ENCODE results near the gene CACNA1G. TPM values are rescaled to one million over a fixed set of nuclear protein-coding genes. Genes with fewer than 3 reads are reported as not detected.
A peak's percentile ranks its signal among the peaks of the same experiment; 100 is the strongest.

Gene CACNA1G
- total and polyA plus RNA-seq, 2 donors (not counting 1 experiment from before 2014, with no cell fraction given) = 0.08 to 0.99 TPM

DNA sequence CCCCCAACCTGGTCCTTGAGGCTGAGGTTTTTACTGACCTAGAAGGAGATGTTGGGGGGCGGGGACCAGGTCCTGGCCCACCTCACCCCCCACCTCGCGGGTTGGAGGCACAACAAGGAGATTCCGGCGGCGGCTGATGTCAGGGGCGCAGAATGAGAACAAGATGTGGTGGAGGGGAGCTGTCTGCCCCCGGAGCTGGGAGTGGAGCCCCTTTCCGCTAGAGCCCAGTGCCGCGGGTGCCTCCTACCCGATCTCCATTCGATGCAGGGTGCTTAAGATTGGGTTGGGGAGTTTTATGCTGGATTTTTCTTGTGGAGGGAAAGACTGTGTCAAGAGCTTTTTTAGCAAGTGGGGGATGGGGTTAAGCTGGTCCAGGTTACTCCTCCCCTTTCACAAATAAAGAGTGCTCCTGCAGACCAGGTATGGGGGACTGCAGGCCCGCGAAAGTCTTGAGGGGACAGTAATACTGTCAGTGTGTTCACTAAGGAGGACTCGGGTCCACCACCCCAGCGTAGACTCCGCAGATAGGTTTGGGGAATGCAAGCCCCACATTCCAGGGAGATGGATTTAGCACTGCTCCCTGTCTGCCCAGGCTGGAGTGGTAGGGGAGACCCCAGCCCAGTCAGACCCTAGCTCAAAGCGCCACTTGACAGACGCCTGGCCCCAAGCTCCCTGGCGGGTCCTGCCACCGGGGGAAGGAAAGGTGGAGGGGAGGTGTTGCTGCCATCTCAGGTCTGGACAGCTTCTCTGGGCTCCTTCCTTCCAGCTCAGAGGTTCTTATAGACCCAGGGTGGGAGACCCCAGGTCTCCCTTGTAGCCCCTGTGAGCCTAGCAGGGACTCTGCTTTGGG is 2.0 kb downstream of the CACNA1G start:
- Histone ChIP-seq H4K20me1 (ENCODE audit: control insufficient read depth, extremely low read depth, insufficient read depth, low read length) (no peaks in the 10 kb centered on the region), H3K4me2 (ENCODE audit: extremely low read depth, insufficient read depth, low read length) (no peak overlapping the region), H3K27ac (ENCODE audit: insufficient read depth, low read length) (no peak overlapping the region), H3K4me3 (replicated peaks in 1 of 4; ENCODE audit: control extremely low read depth in 1 of 4, insufficient read depth in 1 of 4, low read depth in 3 of 4, low read length in 4 of 4) (peak overlapping the region in 1 of 4 experiments; percentile 30), H3K27me3 (ENCODE audit: control insufficient read depth, insufficient read depth, low read length) (peaks cover 58% of the 10 kb centered on the region), H3K36me3 (ENCODE audit: control insufficient read depth, insufficient read depth, low read length) (no peaks in the 10 kb centered on the region), H3K4me1 (ENCODE audit: control insufficient read depth, extremely low read depth, insufficient read depth, low read length) (peaks cover 17% of the 10 kb centered on the region), H2AFZ (ENCODE audit: low read length) (no peak overlapping the region), H3K79me2 (ENCODE audit: control insufficient read depth, insufficient read depth, low read length) (no peaks in the 10 kb centered on the region), H3K9me3 (ENCODE audit: control insufficient read depth, insufficient read depth, low read depth, low read length) (no peaks in the 10 kb centered on the region), H3K9ac (ENCODE audit: insufficient read depth, low read length) (no peak overlapping the region)
- TF ChIP-seq CTCF (conservative IDR thresholded peaks at IDR 0.05 in 1 of 2, IDR thresholded peaks at IDR 0.05 in 1 of 2; ENCODE audit: low read depth in 1 of 2, low read length in 2 of 2) (no peak), EZH2 (IDR thresholded peaks at IDR 0.05; ENCODE audit: low read length, missing control alignments) (peak; percentile 99)
- no peak for DNase-seq (ENCODE audit: low read depth in 2 of 2)

DNA sequence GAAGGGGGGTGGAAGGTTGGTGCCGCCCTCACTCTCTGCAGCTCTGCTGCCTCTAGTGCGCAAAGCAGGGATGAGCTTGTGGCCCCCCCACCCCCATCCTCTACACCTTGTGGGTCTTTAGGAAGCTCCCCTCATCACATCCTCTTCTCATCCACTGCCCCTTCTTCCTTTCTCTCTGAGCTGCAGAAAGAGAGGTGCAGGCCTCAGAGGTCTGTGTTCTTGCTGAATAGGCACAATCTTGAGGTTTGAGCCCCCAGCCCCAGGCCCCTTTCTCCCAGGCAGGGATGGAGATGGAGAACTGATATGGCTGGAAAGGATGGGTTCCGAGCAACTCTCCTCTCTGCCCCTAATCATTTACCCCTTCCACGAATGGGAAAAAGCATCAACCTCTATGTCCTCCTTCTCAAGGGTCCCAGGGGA is 2.6 kb downstream of the CACNA1G start:
- no peaks in the 10 kb centered on the region for H3K36me3 ChIP-seq (ENCODE audit: control insufficient read depth, insufficient read depth, low read length)
- no peak for TF ChIP-seq CTCF (conservative IDR thresholded peaks at IDR 0.05 in 1 of 2, IDR thresholded peaks at IDR 0.05 in 1 of 2; ENCODE audit: low read depth in 1 of 2, low read length in 2 of 2)
- TF ChIP-seq EZH2 (IDR thresholded peaks at IDR 0.05; ENCODE audit: low read length, missing control alignments) = no peak
- H3K27me3 ChIP-seq (ENCODE audit: control insufficient read depth, insufficient read depth, low read length) = peaks cover 57% of the 10 kb centered on the region
- no peak for DNase-seq (ENCODE audit: low read depth in 2 of 2)
- H3K4me3 ChIP-seq (replicated peaks in 1 of 4; ENCODE audit: control extremely low read depth in 1 of 4, insufficient read depth in 1 of 4, low read depth in 3 of 4, low read length in 4 of 4) = no peak overlapping the region
- H3K4me2 ChIP-seq (ENCODE audit: extremely low read depth, insufficient read depth, low read length) = no peak overlapping the region
- no peak overlapping the region for H3K9ac ChIP-seq (ENCODE audit: insufficient read depth, low read length)
- H4K20me1 ChIP-seq (ENCODE audit: control insufficient read depth, extremely low read depth, insufficient read depth, low read length) = no peaks in the 10 kb centered on the region
- H3K79me2 ChIP-seq (ENCODE audit: control insufficient read depth, insufficient read depth, low read length) = no peaks in the 10 kb centered on the region
- H3K9me3 ChIP-seq (ENCODE audit: control insufficient read depth, insufficient read depth, low read depth, low read length) = no peaks in the 10 kb centered on the region
- H3K27ac ChIP-seq (ENCODE audit: insufficient read depth, low read length) = no peak overlapping the region
- H3K4me1 ChIP-seq (ENCODE audit: control insufficient read depth, extremely low read depth, insufficient read depth, low read length) = peaks cover 17% of the 10 kb centered on the region
- no peak overlapping the region for H2AFZ ChIP-seq (ENCODE audit: low read length)

GRCh38 chr17:50564916-50565315 is 4.4 kb downstream of the CACNA1G start:
- no peaks in the 10 kb centered on the region for H3K36me3 ChIP-seq (ENCODE audit: control insufficient read depth, insufficient read depth, low read length)
- H3K27me3 ChIP-seq (ENCODE audit: control insufficient read depth, insufficient read depth, low read length) = peaks cover 43% of the 10 kb centered on the region
- no peaks in the 10 kb centered on the region for H3K79me2 ChIP-seq (ENCODE audit: control insufficient read depth, insufficient read depth, low read length)
- peak overlapping the region; percentile 30 for H2AFZ ChIP-seq (ENCODE audit: low read length)
- H3K4me1 ChIP-seq (ENCODE audit: control insufficient read depth, extremely low read depth, insufficient read depth, low read length) = peaks cover 13% of the 10 kb centered on the region
- peak overlapping the region; percentile 64 for H3K4me2 ChIP-seq (ENCODE audit: extremely low read depth, insufficient read depth, low read length)
- no peak for TF ChIP-seq EZH2 (IDR thresholded peaks at IDR 0.05; ENCODE audit: low read length, missing control alignments)
- TF ChIP-seq CTCF (conservative IDR thresholded peaks at IDR 0.05 in 1 of 2, IDR thresholded peaks at IDR 0.05 in 1 of 2; ENCODE audit: low read depth in 1 of 2, low read length in 2 of 2) = no peak
- no peaks in the 10 kb centered on the region for H3K9me3 ChIP-seq (ENCODE audit: control insufficient read depth, insufficient read depth, low read depth, low read length)
- H3K9ac ChIP-seq (ENCODE audit: insufficient read depth, low read length) = no peak overlapping the region
- peak; percentile 44 to 77 for DNase-seq (ENCODE audit: low read depth in 2 of 2)
- no peak overlapping the region for H3K27ac ChIP-seq (ENCODE audit: insufficient read depth, low read length)
- H3K4me3 ChIP-seq (replicated peaks in 1 of 4; ENCODE audit: control extremely low read depth in 1 of 4, insufficient read depth in 1 of 4, low read depth in 3 of 4, low read length in 4 of 4) = peak overlapping the region in 1 of 4 experiments; percentile 3
- H4K20me1 ChIP-seq (ENCODE audit: control insufficient read depth, extremely low read depth, insufficient read depth, low read length) = no peaks in the 10 kb centered on the region

Measured in fibroblast of lung (primary cell).